Mesodermal cell (in vitro differentiated cells): ENCODE measurements around the gene ELOA.
A peak's percentile ranks its signal among the peaks of the same experiment; 100 is the strongest.
"Not testable (repeated sequence)": the region's sequence is repeated elsewhere in the genome, so short reads cannot be mapped to it uniquely, and the experiment has no call there.

ENCODE experiments used
- H3K27ac ChIP-seq: 2 replicates; pipeline ENCODE4 v1.7.0; 2013; ENCODE audit warnings: mild to moderate bottlenecking, low read depth, low read length, moderate library complexity; ENCODE audit not compliant: severe bottlenecking
- H3K36me3 ChIP-seq: 2 replicates; pipeline ENCODE4 v1.7.1; 2013; ENCODE audit warnings: mild to moderate bottlenecking, low read length, moderate library complexity; ENCODE audit not compliant: control insufficient read depth, insufficient read depth
- H3K4me1 ChIP-seq: one replicate; pipeline ENCODE4 v1.7.1; 2013; ENCODE audit warnings: mild to moderate bottlenecking, low read length; ENCODE audit not compliant: insufficient read depth, control insufficient read depth, poor library complexity, severe bottlenecking
- H3K4me3 ChIP-seq: 2 replicates; pipeline ENCODE4 v1.7.0; 2013; ENCODE audit warnings: low read length, control low read depth, mild to moderate bottlenecking; ENCODE audit not compliant: insufficient read depth, poor library complexity, severe bottlenecking; ENCODE audit errors: extremely low read depth
- H3K9me3 ChIP-seq: 2 replicates; pipeline ENCODE4 v1.7.1; 2013; ENCODE audit warnings: mild to moderate bottlenecking, low read length, moderate library complexity; ENCODE audit not compliant: control insufficient read depth
- WGBS, 2 experiments: methylation state at CpG; one replicate each; pipeline ENCODE4 v1.1.5; 2013; ENCODE audit warnings: missing lambda C conversion rate in 2 of 2; ENCODE audit not compliant: insufficient coverage in 2 of 2; 5-methylcytosine and 5-hydroxymethylcytosine counted together

ELOA gene

DNA sequence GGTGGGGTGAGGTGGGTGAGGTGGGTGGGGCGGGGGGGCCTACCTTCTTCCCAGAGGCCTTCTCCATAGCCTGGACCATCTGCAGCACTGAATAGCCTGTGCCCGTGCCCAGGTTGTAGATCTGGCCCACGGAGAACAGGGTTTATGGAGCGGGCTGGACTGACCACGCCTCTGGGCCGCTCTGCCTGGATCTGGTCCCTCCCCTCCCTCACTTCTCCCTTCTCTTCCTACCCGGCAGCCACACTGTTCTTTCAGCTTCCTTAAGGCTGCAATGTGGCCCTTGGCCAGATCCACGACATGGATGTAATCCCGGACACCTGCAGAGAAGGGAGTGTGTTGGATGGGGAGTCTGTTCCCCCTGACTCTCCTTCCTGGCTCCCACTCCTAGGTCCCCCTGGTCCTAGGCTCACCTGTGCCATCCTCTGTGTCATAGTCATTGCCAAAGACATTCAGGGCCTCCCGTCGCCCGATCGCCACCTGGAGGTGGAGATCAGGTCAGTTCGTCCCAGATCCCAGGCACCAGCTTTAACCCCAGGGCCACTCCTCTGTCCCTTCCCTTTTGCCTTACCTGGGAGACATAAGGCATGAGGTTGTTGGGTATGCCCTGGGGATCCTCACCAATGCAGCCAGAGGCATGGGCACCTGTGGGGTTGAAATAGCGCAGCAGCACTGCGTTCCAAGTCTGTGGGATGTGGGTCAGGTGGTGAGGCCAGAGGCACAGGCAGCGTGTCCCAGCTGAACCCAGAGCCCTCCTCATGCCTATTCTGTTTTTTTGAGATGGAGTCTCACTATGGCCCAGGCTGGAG, 53.4 kb downstream of the ELOA start:
- Histone ChIP-seq H3K36me3 (peaks cover 43% of the 10 kb centered on the region), H3K9me3 (no peaks in the 10 kb centered on the region), H3K27ac (no peak overlapping the region), H3K4me3 (no peak overlapping the region), H3K4me1 (peaks cover 25% of the 10 kb centered on the region)
- 94 to 96% methylated on average over 13 to 14 of the region's 17 CpGs for WGBS, 2 experiments

DNA sequence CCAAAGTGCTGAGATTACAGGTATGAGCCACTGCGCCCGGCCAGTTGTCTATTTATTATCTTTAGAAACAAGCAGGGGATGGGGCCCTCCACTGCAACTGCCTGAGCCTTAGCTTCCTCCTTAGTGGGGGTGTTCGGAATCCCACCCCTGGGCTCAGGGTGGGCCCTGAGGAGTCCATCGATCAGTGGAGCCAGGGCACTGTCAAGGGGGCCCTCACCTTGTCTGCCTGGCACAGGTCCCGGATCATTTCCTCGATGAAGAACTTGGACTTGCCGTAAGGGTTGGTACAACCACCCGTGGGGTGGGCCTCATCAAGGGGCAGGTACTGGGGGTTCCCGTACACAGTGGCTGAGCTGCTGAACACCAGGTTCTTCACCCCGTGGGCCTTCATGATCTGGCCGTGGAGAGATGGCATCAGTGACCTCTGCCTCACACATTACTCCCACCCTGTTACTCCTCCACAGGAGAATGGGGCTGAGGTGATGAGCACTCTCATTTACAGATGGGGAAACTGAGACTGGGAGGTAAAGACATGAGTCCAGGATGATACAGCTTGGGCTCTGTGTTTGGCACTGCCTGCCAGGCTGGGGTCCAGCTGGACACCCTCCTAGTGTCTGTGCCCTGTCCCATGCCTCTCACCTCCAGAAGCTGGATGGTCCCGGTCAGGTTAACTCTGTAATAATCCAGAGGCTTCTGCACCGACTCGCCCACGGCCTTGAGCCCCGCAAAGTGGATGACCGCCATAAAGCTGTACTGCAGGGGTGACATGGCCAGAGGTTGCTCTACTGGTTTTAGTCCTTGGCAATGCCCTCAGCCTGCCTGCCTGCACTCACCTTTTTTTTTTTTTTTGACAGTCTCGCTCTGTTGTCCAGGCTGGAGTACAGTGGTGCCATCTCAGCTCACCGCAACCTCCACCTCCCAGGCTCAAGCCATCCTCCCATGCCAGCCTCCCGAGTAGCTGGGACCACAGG, 54.5 kb downstream of the ELOA start:
- H3K9me3 ChIP-seq = no peaks in the 10 kb centered on the region
- H3K4me3 ChIP-seq = no peak overlapping the region
- 96 to 99% methylated on average over 14 of the region's 20 CpGs for WGBS, 2 experiments
- peaks cover 22% of the 10 kb centered on the region for H3K4me1 ChIP-seq
- H3K36me3 ChIP-seq = peaks cover 43% of the 10 kb centered on the region
- no peak overlapping the region for H3K27ac ChIP-seq

DNA sequence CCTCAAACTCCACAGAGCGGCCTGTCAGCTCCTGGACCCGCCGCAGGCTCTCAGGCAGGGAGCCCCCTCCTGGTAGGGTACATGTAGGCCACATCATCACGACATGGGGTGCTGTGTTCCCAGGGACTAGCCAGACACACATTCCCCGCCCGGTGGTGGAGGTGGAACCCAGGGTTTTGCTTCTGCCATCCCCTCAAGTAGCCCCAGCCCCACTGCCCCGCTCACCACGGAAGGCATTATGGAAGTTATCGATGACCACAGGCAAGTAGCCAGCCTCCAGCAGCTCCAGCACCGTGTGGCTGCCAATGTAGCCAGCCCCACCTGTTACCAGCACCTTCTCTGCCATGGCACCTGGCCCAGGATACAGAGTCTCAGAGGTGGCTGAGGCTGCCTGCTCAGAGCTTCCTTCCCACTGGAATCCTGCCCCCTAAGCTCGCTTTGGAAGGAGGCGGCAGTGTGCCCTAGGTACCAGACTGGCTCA, 55.4 kb downstream of the ELOA start:
- Histone ChIP-seq H3K4me1 (peaks cover 18% of the 10 kb centered on the region), H3K4me3 (no peak overlapping the region), H3K9me3 (no peaks in the 10 kb centered on the region), H3K36me3 (peaks cover 36% of the 10 kb centered on the region), H3K27ac (peak overlapping the region; percentile 83)
- WGBS, 2 experiments = 92% methylated on average over 9 to 12 of the region's 12 CpGs

DNA sequence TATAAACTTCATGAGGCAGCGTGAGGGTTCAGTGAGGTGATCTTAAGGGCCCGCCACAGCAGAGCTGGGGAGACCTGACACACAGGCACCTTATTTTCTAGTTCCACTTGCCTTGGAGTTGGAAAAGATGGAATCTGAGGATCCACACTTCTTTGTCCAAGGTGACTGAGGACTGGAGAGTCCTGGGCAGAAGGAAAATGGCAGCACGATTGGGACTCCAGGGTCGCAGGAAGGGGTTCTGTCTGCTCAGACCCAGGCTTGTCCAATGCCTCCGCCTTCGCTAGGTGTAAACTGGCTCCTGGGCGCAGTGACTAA, 55.9 kb downstream of the ELOA start:
- 66 to 77% methylated on average over 3 to 7 of the region's 7 CpGs for WGBS, 2 experiments
- H3K9me3 ChIP-seq = no peaks in the 10 kb centered on the region
- peaks cover 36% of the 10 kb centered on the region for H3K36me3 ChIP-seq
- H3K4me3 ChIP-seq = peak overlapping the region; percentile 80
- peak overlapping the region; percentile 83 for H3K27ac ChIP-seq
- H3K4me1 ChIP-seq = peaks cover 18% of the 10 kb centered on the region

DNA sequence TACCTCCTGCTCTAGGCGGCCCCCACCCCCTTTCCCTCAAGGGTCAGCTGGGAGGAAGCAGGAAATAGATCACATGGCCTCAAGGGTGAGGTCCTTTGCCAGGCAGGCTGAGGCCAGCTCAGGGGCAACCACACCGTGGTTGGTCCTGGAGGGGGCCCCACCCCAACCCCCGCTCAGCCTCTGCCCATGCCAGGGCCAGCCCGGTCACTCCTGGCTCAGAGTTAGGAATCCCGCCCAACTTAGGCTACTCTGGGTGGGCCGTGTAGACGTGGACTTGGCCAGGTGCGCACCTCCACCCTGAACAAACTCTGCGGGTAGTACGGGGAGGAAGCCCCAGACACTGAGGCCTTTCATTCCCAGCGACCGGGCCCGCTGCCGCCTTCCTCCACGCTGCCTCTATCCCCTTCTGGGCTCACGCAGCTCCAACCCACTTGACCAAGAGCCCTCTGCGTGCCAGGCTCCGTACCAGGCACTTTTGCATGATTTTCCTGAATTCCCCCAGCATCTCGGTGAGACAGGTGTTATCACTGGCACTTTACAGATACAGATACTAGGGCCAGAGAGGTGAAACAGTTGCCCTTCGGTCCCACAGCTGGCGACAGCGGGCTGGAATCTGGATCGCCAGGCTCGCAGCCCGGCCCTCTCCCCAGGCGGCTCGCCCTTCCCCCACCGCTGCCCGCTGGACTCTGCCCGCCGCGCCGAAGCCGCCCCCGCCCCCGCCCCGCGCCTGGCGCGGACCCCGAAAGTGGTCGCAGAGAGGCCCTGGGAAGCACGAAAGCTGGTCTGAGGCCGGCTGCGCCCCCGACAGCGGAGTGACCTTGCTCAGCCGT, 56.5 kb downstream of the ELOA start:
- WGBS, 2 experiments = 4 to 6% methylated on average over 35 to 41 of the region's 48 CpGs
- Histone ChIP-seq H3K4me3 (peak overlapping the region; percentile 80), H3K36me3 (peaks cover 32% of the 10 kb centered on the region), H3K9me3 (no peaks in the 10 kb centered on the region), H3K4me1 (peaks cover 18% of the 10 kb centered on the region), H3K27ac (peak overlapping the region; percentile 83)

DNA sequence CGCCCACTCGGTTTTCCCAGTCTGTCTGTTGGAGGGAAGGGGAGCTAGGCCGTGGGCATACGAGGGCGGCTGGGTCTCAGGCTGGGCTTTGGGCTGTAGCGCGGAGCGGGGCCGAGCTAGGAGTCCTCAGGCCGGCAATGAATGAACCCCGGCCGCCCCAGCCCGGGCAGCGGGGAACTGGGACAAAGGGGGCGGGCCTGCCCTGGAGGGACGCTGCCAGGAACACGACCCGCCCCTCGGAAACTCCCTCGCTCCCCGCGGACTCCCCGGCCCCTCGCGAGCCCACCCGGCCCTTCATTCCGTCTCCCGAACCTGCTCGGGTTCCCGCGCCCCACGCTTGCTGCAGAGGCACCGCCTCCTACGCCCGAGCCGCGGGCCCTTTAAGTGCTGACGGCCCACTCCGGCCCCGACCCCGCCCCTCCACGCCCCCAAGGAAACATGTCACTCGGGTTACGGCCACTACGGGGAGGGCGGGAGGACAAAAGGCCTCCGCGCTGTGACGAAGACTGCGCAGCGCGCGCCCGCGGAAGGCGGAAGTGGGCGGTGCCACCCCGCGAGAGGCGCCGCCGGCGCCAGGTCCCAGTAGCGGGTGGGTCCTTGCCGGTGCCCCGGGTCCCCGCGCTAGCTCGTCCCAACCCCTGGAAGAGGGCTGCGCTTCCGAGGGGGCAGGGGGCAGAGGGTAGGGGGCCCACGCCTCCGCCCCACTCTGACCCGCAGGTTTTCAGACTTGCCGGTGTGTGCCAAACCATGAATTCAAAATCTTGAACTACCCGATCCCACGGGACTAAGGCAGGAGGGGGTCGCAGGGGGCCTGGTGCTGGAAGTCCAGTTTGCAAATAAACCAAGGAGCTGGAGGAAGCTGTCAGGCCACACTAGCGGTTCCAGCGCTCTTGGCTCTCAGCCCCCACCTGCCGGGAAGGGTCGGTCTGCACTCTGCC, 57.4 kb downstream of the ELOA start, which contains the start of gene GALE:
GALE (minus strand) TSS at position 355 of the 938 bp plus-strand sequence. CDS start 1,747 bp downstream, outside the sequence.
- peaks cover 15% of the 10 kb centered on the region for H3K4me1 ChIP-seq
- H3K4me3 ChIP-seq = peak within 1 kb of the TSS; percentile 80
- no peaks in the 10 kb centered on the region for H3K9me3 ChIP-seq
- WGBS, 2 experiments = 0 to 1% methylated on average over 58 to 64 of the region's 82 CpGs
- H3K36me3 ChIP-seq = peaks cover 28% of the 10 kb centered on the region
- peak within 1 kb of the TSS; percentile 83 for H3K27ac ChIP-seq

DNA sequence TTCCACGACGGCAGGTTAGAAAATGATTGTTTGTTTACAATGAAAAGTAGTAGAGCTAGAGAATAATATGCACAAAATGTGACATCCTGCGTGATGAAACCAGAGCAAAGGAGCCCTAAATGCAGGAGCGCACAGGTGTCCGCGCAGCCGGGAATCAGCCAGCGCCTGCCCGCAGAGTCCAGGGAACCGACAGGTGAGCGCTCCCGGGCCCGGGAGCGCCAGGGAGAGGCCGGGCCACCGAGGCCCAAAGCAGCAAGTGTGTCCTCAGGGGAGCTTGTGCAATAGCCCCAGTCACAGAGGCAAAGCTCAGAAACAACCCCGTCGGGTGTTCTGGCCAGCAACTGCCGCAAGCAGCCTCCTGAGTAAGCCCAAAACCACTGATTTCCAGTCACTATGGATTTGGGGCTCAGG, 58.1 kb downstream of the ELOA start:
- Histone ChIP-seq H3K9me3 (no peaks in the 10 kb centered on the region), H3K4me1 (peaks cover 14% of the 10 kb centered on the region), H3K27ac (peak overlapping the region; percentile 73), H3K4me3 (peak overlapping the region; percentile 80), H3K36me3 (peaks cover 24% of the 10 kb centered on the region)
- WGBS, 2 experiments = 30 to 32% methylated on average over 19 of the region's 19 CpGs

DNA sequence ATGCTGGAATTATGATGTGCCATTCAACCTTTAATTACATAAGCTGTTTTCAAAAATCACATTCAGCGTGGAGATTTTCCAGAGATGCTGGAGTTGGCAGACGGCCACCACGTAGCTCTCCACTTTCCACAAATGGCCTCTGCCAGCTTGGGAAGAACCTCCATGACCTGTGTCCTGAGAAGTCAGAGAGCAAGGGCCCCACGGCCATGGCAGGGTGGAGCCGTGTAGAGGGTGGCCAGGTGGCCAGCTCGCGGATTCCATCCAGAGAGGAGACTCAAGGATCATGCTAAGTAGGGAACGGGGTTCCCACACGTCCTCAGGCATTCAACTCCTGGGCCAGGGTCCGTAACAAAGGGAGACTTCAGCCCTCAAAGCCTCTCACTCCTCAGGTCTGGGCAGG, 58.6 kb downstream of the ELOA start:
- Histone ChIP-seq H3K4me3 (no peak overlapping the region), H3K4me1 (peaks cover 14% of the 10 kb centered on the region), H3K9me3 (no peaks in the 10 kb centered on the region), H3K27ac (no peak overlapping the region), H3K36me3 (peaks cover 22% of the 10 kb centered on the region)
- 77 to 82% methylated on average over 10 of the region's 10 CpGs for WGBS, 2 experiments

DNA sequence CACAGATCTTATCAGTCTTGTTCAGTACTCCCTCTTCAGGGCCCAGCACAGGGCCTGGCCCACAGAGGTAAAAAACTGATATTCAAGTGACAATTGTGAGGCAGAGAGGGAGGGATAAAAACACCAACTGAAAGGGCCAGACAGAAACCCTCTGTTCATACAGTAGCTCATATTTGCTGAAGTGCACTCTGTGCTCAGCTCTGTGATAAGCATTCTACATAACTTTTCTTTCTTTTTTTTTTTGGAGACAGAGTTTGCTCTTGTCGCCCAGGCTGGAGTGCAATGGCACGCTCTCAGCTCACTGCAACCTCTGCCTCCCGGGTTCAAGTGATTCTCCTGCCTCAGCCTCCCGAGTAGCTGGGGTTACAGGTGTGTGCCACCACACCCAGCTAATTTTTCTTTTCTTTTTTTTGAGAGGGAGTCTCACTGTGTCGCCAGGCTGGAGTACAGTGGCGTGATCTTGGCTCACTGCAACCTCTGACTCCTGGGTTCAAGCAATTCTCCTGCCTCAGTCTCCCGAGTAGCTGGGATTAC, 59.6 kb downstream of the ELOA start:
- not testable (repeated sequence) for H3K27ac ChIP-seq, H3K9me3 ChIP-seq, H3K4me3 ChIP-seq
- H3K36me3 ChIP-seq = peaks cover 15% of the 10 kb centered on the region
- 90 to 93% methylated on average over 4 to 5 of the region's 7 CpGs for WGBS, 2 experiments
- H3K4me1 ChIP-seq = peaks cover 14% of the 10 kb centered on the region
